ENCODE measurements around the gene SMYD4. TPM values are rescaled to one million over a fixed set of nuclear protein-coding genes. Genes with fewer than 3 reads are reported as not detected.
A peak's percentile ranks its signal among the peaks of the same experiment; 100 is the strongest.
"Not testable (repeated sequence)": the region's sequence is repeated elsewhere in the genome, so short reads cannot be mapped to it uniquely, and the experiment has no call there.

SMYD4 gene, protein sequence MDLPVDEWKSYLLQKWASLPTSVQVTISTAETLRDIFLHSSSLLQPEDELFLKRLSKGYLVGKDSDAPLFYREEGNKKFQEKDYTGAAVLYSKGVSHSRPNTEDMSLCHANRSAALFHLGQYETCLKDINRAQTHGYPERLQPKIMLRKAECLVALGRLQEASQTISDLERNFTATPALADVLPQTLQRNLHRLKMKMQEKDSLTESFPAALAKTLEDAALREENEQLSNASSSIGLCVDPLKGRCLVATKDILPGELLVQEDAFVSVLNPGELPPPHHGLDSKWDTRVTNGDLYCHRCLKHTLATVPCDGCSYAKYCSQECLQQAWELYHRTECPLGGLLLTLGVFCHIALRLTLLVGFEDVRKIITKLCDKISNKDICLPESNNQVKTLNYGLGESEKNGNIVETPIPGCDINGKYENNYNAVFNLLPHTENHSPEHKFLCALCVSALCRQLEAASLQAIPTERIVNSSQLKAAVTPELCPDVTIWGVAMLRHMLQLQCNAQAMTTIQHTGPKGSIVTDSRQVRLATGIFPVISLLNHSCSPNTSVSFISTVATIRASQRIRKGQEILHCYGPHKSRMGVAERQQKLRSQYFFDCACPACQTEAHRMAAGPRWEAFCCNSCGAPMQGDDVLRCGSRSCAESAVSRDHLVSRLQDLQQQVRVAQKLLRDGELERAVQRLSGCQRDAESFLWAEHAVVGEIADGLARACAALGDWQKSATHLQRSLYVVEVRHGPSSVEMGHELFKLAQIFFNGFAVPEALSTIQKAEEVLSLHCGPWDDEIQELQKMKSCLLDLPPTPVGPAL
- total RNA-seq: 9.9 TPM
- long read RNA-seq, full-length matches to known transcripts: 1 of 7 reads
- long read RNA-seq, partial matches to known transcripts: 0 of 7 reads
- long read RNA-seq, other reads (novel, unspliced or antisense): 6 of 7 reads

DNA sequence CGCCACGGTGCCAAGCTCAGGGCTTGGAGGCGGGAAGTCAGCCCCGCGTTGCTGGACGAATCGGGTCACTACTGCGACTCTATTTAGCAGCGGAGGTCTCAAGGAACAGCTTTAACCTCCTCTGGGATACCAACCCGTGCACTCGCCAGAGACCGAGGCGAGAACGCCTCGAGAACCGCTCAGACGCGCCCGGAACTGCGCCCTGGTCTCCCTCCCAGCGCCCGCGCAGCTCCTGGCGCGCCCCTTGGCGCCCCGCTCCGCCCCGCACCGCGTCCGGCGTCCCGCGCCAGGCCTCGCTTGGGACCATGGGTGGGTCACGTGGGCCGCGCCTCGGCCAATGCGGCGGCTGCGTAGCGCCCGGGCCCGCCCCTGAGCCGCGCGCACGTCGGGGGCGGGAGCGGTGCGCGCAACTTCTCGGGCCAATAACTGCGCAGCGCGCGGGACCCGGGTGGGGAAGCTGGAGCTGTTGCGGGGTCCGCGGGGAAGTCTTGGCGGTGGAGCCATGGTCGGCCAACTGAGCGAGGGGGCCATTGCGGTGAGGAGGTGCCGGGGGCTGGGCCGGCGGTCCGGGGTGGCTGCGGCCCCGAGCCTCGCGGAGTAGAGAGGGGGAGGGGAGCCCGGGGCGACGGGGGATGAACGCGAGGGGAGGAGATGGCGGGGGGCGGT is at the start of gene SMYD4, which contains the start of gene RPA1:
TSS of gene SMYD4 (minus strand) at position 311 of the 666 bp plus-strand sequence. CDS start 1,908 bp downstream, outside the sequence.
TSS of gene RPA1 (plus strand) at position 414 of the 666 bp plus-strand sequence. CDS start at position 503, 89 bp downstream.
- DNase-seq (ENCODE audit: missing footprints) (peak; percentile 95), ATAC-seq (peak; percentile 100)
- intact Hi-C loops (cut with DNase I): no loop called here

DNA sequence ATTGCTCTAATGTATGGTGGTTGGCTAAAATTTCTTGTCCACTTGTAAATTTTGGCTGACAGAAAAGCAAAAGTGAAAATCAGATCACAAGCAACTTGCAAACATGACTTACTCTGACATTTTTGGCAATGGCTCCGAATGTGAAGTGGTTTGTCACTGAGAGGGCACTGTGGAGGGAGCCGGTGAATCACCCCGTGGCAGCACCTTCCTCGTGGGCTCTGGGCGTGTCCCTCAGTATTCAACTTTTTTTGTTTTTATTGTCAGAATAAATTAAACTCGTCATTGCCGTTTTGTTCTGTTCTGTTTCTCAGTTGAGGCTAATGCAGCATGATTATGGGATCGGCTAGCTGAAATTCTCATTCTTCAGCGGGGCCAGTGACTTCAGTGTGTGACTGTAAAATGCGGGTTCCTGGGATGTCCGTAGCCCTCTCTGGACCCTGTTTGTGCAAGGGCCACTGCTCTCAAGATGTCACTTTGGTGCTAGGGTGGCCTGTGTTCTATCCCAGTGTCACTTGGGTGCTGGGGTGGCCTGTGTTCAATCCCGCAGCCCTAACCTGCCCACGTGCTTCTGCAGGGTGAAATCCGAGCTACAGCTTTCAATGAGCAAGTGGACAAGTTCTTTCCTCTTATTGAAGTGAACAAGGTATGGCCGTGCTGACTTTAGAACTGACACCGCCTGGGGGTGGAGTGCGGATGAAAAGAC is 48.9 kb upstream of the SMYD4 start:
- ATAC-seq (no peak), DNase-seq (ENCODE audit: missing footprints) (no peak)
- intact Hi-C loops (cut with DNase I): no loop called here

DNA sequence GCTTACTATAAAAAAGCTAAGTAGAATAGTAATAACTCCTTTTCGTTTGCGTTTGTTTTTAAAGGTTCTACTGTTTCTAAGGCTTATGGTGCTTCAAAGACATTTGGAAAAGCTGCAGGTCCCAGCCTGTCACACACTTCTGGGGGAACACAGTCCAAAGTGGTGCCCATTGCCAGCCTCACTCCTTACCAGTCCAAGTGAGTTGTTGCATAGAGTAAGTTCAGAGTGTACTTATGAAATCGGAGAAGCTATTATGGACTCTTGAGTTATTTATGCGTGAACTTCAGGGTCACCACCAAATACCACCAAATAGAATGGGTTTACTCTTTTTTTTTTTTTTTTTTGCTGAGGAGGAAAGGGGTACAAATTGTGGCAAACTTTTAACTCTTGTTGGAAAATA is 45.9 kb upstream of the SMYD4 start:
- intact Hi-C loops (cut with DNase I): no loop called here
- DNase-seq (ENCODE audit: missing footprints) (no peak), ATAC-seq (no peak)

DNA sequence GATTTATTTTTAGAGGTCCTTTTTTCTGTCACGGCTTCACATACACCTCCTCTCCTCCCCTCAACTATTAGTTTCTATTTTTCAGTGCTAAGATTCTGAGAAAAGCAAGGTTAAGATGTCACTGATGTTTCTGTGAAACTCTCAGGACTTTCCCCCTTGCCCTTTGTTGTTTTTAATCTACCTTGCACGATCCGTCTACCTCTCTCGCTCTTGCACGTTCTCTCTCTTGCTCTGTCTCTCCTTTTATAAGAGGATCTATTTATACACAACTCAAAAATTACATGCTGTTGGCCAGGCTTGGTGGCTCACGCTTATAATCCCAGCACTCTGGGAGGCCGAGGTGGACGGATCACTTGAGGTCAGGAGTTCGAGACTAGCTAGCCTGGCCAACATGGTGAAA is 43.7 kb upstream of the SMYD4 start:
- DNase-seq (ENCODE audit: missing footprints): no peak
- no peak for ATAC-seq
- intact Hi-C loops (cut with DNase I): no loop called here

DNA sequence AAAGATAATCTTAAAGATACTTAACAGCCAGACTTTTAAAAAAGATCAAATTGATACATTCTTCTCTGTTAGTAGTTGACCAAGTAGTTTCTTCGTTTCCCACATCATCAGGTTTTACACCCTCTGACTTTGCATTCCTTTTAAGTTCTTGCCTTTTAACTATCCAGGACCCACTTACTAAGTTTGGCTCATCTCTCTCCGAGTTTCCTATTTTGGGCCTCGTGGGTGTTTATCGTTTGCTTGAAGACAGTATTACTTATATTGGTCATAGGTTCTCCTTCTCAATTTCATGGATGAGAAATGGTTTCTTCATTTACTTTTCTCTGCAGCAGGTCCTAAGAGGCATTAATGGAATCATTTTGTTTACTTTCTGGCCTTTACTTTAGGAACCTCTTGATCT is 43.3 kb upstream of the SMYD4 start:
- ATAC-seq (no peak), DNase-seq (ENCODE audit: missing footprints) (no peak)
- intact Hi-C loops (cut with DNase I): no loop called here

DNA sequence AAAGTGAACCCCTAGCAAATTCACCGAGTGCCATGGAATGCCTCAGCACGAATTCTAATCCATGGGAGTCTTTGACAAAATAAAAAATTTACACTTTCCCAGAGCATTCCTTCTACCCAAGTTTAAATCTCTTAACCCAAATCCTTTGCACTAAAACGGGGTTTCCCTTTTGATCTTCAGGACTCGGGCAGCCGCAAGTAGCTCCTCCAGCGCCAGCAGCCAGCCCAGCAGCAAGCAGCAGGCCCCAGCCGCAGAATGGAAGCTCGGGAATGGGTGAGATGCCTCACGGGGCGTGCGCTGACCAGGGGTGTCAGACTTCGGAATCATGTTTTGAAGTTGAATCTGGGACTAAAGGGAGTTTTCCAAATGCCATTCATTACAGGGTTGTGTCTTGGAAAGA is 42.6 kb upstream of the SMYD4 start:
- no peak for ATAC-seq
- intact Hi-C loops (cut with DNase I): no loop called here
- no peak for DNase-seq (ENCODE audit: missing footprints)

DNA sequence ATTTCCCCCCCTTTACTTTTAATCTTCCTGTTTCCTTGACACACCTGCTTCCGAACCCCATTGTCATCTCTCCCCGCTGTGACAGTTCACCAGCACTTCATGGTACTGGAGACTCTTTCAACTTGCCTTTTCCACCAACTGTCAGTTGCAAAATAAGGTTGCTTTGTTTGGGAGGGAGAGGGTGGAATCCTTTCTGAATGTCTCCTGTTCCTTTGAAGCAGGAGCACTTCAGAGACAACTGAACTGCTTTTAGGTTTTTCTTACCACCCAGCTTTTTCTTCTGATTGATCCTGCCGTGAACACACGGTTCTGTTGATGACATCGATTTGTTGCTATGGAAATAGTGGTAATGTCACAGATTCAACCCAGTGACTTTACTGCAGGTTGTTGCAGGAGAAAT is 42.1 kb upstream of the SMYD4 start:
- ATAC-seq (no peak), DNase-seq (ENCODE audit: missing footprints) (no peak)
- intact Hi-C loops (cut with DNase I): no loop called here

DNA sequence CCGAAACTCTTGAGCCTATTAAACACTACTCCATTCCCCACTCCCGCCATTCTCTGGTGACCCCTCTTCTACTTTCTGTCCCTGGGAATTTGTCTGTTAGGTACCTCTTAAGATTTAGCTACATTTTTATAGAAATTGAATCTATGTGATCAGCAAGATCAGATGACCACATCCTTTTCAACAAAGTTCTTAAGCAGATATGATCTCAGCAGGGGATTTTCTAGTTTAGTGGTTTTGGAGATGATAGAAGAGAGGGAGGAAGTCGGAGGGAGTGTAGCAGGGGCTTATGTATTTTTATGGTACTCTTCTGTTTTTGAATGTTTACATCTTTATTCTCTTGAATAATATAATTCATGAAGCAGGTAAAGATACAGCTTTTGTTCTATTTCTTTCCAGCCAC is 40.9 kb upstream of the SMYD4 start:
- ATAC-seq (no peak), DNase-seq (ENCODE audit: missing footprints) (no peak)
- intact Hi-C loops (cut with DNase I): no loop called here

DNA sequence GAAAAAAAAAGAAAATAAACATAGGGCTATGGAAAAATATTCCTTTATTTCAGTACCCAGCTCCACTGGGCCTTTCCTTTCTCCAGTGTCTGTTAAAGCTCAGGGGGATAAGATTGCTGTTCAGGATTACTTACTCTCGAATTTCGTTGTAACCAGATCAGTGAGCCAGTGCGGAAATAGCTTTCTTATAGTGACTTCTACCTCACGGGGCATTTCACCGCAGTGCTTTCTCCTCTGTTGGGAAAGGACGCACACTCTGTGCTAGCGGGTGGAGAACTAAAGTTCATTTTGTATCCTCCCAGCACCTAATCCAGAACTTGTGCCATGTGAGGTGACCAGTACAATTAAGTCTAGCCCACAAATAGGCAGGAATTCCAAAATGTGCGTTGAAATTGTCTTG is 38.4 kb upstream of the SMYD4 start:
- intact Hi-C loops (cut with DNase I): loop anchor here (5.0 kb wide), 1 partner anchor 146 kb away; the partner anchor contains the start of gene WDR81
- DNase-seq (ENCODE audit: missing footprints) (no peak), ATAC-seq (no peak)

DNA sequence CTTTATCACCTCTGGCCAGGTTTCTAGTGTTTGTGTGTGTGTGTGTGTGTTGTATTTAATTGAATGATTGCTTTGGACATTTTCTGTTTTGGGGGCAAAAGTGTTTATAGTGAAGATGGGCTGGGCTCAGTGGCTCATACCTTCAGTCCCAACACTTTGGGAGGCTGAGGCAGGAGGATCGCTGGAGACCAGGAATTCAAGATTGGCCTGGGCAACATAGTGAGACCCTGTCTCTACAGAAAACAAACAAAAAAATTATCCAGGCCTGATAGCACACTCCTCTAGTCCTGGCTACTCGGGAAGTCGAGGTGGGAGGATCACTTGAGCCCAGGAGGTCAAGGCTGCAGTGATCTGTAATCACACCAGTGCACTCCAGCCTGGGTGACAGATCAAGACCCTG is 37.6 kb upstream of the SMYD4 start:
- intact Hi-C loops (cut with DNase I): loop anchor here (5.0 kb wide), 1 partner anchor 145 kb away; the partner anchor contains the start of gene WDR81
- ATAC-seq (no peak), DNase-seq (ENCODE audit: missing footprints) (no peak)

DNA sequence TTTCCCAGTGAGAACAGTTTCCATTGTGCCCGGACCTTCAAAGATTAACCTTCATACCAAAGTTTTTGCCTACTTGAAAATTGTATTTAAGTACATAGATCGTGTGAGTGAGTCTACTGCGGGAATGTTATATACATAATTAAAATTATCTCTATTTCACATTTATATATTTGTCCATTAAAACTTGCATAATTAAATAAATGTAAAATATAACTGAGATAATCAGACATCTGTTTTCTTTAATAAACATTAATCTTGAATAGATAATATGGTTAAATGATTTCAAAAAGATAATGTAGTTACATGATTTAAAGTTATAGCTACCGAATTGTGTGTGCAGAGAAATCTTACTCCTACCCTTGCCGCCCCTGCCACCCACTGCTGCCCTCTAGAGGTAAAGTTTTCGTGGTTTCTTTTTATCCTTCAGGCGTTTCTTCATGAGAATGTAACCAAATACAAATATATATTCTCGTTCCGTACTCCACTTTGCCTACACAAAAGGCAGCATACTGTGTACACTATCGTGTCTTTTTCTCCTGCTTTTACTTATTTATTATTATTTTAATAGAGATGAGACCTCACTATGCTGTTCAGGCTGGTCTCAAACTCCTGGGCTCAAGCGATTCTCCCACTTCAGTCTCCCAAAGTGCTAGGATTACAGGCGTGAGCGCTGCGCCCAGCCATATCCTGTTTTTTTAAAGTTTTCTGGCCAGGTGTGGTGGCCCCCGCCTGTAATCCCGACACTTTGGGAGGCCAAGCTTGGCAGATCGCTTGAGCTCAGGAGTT is 35.7 kb upstream of the SMYD4 start:
- no peak for DNase-seq (ENCODE audit: missing footprints)
- ATAC-seq: no peak
- intact Hi-C loops (cut with DNase I): loop anchor here (5.0 kb wide), 1 partner anchor 143 kb away; the partner anchor contains the start of gene WDR81

DNA sequence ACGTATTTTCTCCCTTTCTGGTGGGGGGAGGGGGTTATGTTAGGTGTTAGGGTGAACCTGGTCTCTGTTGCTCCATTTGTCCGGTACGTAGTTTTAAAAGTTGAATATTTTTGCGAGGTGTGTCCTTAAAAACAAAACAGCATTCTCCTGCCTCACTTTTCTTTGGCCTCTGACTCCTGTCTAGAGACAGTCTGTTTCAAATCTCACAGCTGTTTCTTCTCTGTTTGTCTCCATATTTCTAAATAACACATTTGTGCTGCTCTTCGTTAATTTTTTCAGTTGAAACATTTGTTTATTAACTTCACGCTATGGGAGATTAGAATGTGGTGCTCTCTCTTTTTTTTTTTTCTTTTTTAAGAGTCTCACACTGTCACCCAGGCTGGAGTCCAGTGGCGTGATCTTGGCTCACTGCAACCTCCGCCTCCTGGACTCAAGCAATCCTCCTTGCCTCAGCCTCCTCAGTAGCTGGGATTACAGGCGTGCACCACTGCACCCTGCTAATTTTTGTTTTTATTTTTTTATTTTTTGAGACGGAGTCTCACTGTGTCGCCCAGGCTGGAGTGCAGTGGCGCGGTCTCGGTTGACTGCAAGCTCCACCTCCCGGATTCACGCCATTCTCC is 31.8 kb upstream of the SMYD4 start:
- DNase-seq (ENCODE audit: missing footprints) (no peak), ATAC-seq (peak; percentile 64)
- intact Hi-C loops (cut with DNase I): no loop called here

DNA sequence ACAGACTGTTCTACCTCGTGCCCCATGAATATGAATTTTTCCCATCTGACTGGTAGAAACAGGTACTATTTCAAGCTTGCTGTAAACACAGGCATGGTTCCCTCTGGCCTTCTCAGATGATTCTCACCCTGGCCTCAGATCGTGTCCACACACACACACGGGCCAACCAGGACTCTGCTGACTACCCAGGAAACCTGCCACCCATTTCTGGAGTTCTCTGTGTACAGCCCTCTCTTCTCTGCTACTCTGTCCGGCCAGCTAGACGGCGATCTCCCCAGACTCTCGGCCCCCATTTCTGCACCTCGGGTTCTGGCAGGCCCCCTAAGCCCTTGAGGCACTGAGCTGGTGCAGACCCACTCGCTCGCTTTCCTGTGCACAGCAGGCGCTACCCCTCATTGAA is 31.3 kb upstream of the SMYD4 start:
- peak; percentile 51 for ATAC-seq
- intact Hi-C loops (cut with DNase I): no loop called here
- DNase-seq (ENCODE audit: missing footprints): no peak

DNA sequence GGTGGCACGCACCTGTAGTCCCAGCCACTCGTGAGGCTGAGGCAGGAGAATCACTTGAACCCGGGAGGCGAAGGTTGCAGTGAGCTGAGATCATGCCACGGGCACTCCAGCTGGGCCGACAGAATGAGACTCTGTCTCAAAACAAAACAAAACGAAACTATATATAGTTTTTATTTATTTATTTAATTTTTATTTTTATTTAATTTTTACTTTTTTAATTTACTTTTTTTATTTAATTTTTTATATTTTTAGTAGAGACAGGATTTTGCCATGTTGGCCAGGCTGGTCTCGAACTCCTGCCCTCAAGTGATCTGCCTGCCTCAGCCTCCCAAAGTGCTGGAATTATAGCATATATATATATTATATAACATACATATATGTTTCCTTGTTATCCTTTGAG is 26.8 kb upstream of the SMYD4 start:
- ATAC-seq; intact Hi-C loops (cut with DNase I); DNase-seq (ENCODE audit: missing footprints): not testable (repeated sequence)

DNA sequence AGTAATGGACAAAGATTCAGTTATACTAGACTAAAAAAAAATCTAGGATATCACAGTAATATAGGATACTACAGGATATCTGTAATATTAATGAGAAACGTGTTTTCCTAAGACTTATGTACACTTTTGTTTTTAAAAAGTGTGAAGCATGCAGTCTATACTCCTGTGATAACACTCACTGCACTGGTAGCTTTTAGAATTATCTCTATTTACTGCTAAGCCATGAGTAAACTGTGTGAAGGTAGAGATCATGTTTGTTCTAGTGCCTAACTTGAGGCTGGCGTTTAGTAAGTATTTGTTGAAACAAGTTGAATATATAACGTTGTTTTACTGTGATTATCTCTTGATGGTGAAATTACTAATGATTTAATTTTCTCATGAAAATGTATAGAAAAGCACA is 24.0 kb upstream of the SMYD4 start:
- ATAC-seq: no peak
- intact Hi-C loops (cut with DNase I): no loop called here
- no peak for DNase-seq (ENCODE audit: missing footprints)

DNA sequence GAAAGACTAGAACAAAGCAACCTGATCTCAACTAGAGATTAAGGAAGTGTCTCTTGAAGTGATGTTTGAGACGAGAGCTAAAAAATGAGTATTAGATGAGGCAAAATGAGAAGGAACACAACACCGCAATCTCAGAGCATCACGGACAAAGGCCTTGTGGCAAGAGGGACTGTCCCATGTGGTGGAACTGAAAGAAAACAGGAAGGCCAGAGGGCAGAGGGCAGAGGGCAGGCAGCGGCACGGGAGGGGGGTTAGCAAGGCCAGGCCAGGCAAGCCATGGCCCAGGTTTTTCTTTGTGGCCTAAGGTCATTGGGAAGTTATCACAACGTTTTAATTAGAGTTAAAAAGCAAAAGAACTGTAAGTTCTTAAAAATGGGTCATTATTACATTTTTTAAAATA is 22.6 kb upstream of the SMYD4 start:
- intact Hi-C loops (cut with DNase I): no loop called here
- DNase-seq (ENCODE audit: missing footprints) (no peak), ATAC-seq (no peak)

DNA sequence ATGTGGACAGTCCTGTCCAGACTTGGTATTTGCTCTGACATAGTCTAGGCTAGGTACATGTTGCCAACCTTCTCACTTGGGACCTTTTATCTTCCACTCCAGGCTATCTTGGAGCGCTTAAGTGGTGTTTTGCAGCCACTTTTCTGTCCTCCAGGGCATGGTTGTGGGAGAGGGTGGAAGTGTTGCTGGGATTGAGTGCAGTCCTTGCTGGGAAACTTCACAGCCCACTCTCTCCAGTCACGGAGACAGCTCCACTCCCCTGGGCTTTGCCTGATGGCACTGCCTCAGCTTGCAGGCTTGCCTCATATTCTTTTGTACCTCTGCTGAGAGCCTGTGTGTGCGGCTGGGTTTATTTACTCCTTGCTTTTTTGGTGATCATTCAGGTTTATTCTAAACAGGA is 17.5 kb upstream of the SMYD4 start:
- ATAC-seq (peak; percentile 98), DNase-seq (ENCODE audit: missing footprints) (no peak)
- intact Hi-C loops (cut with DNase I): loop anchor here (5.0 kb wide), 1 partner anchor 125 kb away; the partner anchor contains the start of gene WDR81
